GM21526 (cell line): Measurements from ENCODE around the gene PAIP2B.
"Not testable (repeated sequence)": the region's sequence is repeated elsewhere in the genome, so short reads cannot be mapped to it uniquely, and the experiment has no call there.

Source experiments
- ATAC-seq: cut with Tn5 transposase; IDR thresholded peaks from one replicate; pipeline ENCODE4 v1.9.1; 2021; ENCODE audit warnings: moderate library complexity; ENCODE audit not compliant: unreplicated experiment, low FRiP score

The PAIP2B gene

GRCh38 chr2:71223767-71224333 is 3.1 kb downstream of the PAIP2B start:
- ATAC-seq: no peak

DNA sequence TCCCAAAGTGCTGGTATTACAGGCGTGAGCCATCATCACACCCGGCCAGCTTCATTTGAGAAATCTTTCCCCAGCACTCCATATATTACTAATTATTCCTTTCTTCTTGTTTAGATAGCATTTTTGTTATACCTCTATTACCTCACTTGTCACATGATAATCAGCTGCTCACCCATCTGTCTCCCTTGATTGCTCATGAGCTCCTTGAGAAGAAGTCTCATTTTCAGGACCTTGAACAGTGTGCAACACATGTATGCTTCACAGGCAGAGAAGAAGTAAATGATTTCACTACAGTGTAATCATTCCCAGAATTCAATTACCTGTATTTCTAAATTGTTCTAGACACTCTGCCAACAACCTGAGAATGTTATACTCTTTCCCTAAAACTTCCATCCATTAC is 6.2 kb downstream of the PAIP2B start:
- ATAC-seq: no peak

DNA sequence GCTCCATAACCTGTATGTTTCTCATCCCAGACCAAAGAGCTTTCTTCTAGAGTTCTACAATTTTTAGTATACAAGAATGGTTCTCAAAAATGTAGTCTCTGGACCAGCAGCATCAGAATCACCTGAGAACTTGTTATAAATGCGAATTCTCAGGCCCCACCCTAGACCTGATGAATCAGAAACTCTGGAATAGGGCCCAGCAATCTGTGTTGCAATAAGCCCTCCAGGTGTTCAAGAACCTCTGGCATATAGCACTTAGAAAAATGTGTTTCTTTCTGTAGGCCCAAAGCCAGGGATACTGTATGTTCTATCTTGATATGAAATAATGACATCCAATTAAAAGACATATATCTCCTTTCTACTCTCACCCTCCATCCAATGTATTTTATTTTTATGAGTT is 10.4 kb downstream of the PAIP2B start:
- ATAC-seq: no peak

GRCh38 chr2:71215447-71215846 is 11.5 kb downstream of the PAIP2B start:
- ATAC-seq: no peak

DNA sequence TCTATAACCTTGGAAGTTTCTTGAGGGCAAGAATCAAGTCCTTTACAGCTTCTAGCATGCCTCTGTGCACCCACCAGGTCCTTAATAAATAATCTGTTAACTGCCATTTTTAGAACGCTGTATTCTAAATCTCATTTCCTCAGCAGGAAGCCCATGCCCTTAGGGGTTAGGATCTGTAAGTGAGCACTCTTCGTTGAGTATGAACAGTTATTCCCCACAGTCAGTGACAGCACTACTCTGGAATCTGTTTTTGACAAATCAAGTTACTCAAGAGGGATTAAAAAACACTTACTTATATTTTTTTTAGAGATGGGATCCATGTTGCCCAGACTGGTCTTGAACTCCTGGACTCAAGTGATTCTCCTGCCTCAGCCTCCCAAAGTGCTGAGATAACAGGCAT is 14.6 kb downstream of the PAIP2B start:
- ATAC-seq: no peak

- ATAC-seq: no peak
Observed at GRCh38 chr2:71210292-71210691, 16.6 kb downstream of the PAIP2B start.

GRCh38 chr2:71208756-71209155 is 18.1 kb downstream of the PAIP2B start:
- no peak for ATAC-seq

DNA sequence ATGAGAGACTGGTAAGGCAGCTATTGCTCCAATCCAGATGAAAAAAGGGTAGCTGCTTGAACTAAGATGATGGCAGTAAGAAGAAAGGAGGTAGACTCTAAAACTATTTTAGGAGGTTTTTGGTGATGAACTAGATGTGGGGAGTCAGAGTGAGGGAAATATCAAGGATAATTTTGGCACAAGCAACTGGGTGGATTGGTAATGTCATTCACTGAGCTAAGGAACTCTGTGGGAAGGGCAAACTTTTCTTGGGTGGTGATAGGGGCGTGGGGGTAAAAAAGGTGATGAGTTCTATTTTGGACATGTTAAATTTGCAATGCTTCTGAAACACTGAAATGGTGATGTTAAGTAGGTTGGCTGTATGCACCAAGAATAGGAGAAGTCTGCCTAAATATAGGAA is 19.3 kb downstream of the PAIP2B start:
- ATAC-seq: no peak

DNA sequence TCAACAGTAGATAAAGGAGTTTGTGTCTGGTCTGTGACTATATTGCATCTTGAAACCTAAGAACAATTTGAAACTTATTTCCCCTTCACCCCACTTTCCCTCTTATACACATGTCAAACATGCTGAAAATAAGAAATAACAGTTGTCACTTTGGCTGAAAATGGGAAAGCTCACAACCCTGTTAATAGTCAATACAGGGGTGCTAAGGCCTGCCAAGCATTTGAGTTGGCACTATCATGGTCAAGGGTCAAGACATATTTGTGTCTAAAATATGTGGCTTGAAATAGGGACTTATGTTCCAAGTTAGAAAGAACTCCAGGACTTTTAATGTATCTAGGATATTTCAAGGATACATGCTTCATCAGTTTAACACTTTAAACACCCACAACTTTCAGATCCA is 20.6 kb downstream of the PAIP2B start:
- no peak for ATAC-seq

DNA sequence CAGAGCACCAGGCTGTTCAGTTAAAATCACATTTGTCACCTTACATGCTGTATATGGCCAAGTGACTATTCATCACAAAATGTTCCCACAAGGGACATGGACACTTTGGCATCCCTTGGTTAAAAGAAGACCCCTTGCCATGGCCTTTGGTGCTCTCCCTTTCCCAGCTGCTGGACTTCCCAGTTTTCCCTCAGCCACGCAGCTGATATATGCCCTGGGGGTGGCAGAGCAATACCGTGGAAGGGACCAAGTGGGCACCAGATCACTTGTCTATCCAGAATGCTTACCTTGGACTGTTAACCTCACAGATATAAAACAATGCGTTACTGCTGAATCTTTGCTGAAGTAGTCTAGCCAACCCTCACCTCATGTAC is 35.3 kb downstream of the PAIP2B start:
- no peak for ATAC-seq

GRCh38 chr2:71190656-71191569 is 36.0 kb downstream of the PAIP2B start:
- no peak for ATAC-seq

- ATAC-seq: no peak
Observed at GRCh38 chr2:71187589-71187988, 39.3 kb downstream of the PAIP2B start.

DNA sequence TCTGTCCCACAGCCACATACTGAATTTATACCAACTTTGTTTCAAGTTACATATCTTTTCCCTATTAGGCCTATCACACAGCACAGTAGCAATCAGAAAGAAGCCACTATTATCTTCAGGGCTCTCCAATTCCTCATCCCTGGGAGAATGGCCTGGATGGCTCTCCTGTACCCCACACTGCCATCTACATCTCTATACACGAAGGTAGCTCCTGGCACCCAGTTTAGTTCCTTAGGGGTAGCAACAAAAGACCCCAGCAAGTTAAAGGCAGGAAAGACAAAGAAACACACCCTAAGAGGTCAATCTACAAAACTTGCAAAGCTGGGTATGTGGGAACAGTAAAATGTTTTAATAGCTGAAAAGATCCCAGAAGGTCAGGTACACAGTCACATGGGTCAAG is 39.9 kb downstream of the PAIP2B start:
- ATAC-seq: no peak

DNA sequence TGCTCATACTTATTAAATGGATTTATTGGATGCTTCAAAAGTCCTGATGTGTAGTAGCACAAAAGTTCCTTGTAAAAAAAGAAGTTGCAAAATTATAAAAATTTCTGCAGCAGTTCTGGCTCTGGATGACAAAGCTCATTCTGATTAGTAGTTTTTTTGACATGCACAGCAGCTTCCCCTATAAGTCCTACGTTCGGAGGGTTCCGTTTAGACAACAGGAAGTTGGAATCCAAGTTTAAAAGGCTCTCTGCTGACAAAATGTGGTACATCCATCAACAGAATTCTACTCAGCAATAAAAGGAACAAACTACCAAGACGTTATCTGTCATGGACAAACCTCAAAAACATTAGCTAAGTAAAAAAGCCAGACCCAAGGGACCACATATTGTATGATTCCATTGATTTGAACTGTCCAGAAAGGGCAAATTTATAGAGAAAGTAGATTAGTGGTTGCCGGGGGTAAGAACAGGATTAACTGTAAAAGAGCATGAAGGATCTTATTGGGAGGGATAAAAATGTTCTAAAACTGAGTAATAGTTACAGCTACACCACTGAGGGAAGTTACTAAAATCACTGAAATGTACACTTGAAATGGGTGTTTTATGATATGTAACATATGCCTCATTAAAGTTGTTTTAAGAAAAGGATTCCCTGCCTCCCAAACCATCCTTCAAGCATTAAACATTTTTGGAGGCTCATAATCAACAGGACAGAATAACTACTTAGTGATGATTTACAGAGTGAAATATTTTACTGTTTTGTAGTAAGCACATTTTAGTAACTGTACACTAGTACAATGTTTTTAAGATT is 43.4 kb downstream of the PAIP2B start:
- not testable (repeated sequence) for ATAC-seq

DNA sequence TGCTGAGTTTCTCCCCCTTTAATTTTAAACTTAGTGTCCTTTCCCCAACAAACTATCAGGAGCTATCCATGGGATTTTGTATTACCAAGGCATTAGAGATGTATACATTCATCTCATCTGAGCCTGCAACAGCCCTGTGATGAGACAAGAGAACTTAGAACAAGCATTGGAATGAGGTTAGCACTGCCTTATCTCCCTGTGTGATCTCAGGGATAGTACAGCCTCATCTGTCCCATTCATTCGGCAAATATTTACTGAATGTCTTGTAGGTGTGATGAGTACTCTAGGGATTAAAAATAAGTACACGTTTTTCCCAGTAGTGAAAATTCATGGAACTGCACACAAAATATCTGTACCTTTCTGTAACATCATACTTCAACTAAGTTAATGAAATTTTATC is 45.6 kb downstream of the PAIP2B start:
- ATAC-seq: no peak

- ATAC-seq: not testable (repeated sequence)
Observed at GRCh38 chr2:71178836-71179235, 48.1 kb downstream of the PAIP2B start.

DNA sequence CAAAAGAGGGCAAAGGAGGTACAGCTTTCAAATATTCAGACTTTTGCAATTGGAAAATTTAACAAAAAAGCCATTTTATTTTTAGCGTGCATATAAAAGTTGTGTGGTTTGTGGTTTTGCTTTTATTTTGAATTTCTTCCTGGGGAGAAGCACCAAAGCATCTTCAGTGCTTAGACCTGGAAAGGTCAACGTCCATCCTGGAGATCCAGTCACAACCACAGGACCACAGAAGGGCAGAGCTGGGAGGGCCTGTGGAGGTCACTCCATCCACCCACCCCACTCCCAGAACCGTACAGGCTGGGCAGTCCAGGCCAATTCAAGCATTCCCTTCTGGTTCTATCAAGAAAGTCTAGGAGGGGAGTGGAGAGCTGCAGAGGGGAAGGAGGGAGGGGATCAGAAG is 52.7 kb downstream of the PAIP2B start:
- no peak for ATAC-seq

GRCh38 chr2:71173096-71173495 is 53.8 kb downstream of the PAIP2B start:
- ATAC-seq: no peak

DNA sequence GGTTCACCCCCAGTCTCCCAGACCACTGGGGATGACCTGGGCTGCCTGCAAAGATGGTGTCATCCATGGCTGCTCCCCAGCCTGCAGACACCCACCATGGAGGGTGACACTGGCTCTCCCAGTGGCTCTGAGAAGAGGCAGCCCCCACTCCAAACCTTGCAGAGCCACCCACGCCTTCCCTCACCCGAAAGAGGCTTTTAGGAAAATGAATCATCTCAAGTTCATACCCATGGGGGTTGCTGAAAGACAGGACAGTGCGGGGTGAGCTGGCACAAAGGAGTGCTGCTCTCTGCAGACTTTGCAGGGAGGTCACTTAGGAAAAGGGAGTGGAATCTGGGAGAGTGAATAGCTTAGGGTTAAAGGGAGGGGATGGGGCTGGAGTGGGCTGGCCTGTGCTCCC is 60.1 kb downstream of the PAIP2B start:
- ATAC-seq: no peak

- no peak for ATAC-seq
Observed at GRCh38 chr2:71157124-71157793, 69.6 kb downstream of the PAIP2B start.

DNA sequence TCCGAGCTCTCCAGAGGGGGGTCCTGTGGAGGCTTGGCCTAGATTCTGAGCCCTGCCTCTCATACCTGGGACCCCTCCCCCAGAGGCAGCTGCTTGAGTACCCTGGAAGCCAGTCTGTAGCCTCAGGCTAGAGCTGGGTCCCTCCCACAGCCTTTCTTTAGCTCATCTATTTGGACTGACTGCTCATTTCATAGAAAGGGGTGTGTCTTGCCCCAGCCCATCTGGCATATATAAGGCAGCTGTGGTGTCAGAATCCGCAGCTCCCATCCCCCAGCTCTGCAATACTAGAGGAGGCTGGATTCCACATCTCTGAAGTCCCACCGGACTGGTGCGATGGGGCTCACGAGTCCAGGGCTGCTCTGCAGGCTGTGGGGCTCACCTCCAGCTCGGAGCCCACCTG is 70.3 kb downstream of the PAIP2B start:
- ATAC-seq: no peak
